Measurements from ENCODE around the gene UPK1A. TPM values are rescaled to one million over a fixed set of nuclear protein-coding genes. Genes with fewer than 3 reads are reported as not detected.

The UPK1A gene
- total and polyA plus RNA-seq, 9 of the 15 experiments (the other 6 are each of a cell fraction or from before 2014, with no cell fraction given): 0.06 to 0.13 TPM; not detected in 7

GRCh38 chr19:35643255-35644205 lies 22.8 kb upstream of the UPK1A start (continued):
- peak; percentile 62; the same call in 1 of the 2 replicates for TF ChIP-seq THAP12 (CRISPR knock-in tag; IDR thresholded peaks at IDR 0.05)
- TF ChIP-seq SP1 (CRISPR knock-in tag; IDR thresholded peaks at IDR 0.05): peak; percentile 98
- 0 out of 2 replicates have a peak, but pooled peaks have one; percentile 21 for TF ChIP-seq ZNF124 (CRISPR knock-in tag; IDR thresholded peaks at IDR 0.05)
- TF ChIP-seq SMAD4 (CRISPR knock-in tag; conservative IDR thresholded peaks at IDR 0.05): peak; percentile 86
- TF ChIP-seq ZNF76 (CRISPR knock-in tag; IDR thresholded peaks at IDR 0.05; ENCODE audit: borderline replicate concordance): no peak
- TF ChIP-seq E2F8 (IDR thresholded peaks at IDR 0.05; ENCODE audit: low read depth, partially characterized antibody): peak; percentile 82
- TF ChIP-seq ZKSCAN1 (IDR thresholded peaks at IDR 0.05; ENCODE audit: low read depth, low read length): no peak
- peak; percentile 92 for TF ChIP-seq TOE1 (IDR thresholded peaks at IDR 0.05; ENCODE audit: borderline replicate concordance)
- no peak; the same call in 1 of the 2 replicates for TF ChIP-seq TOE1 (CRISPR knock-in tag; IDR thresholded peaks at IDR 0.05; ENCODE audit: borderline replicate concordance, low read depth)
- TF ChIP-seq HOMEZ (CRISPR knock-in tag; IDR thresholded peaks at IDR 0.05): no peak
- no peak for TF ChIP-seq POLR3A (IDR thresholded peaks at IDR 0.05; ENCODE audit: borderline replicate concordance, extremely low read depth, insufficient read depth, insufficient read length)
- TF ChIP-seq ZNF395 (CRISPR knock-in tag; IDR thresholded peaks at IDR 0.05): peak; percentile 82; the same call in 1 of the 2 replicates
- peak; percentile 81 for TF ChIP-seq FIP1L1 (IDR thresholded peaks at IDR 0.05; ENCODE audit: low read depth, low read length, poor library complexity, severe bottlenecking)
- TF ChIP-seq E2F1 (CRISPR knock-in tag; IDR thresholded peaks at IDR 0.05): peak; percentile 95
- peak; percentile 100 for TF ChIP-seq MAX (CRISPR knock-in tag; IDR thresholded peaks at IDR 0.05)

All from K562 (cell line).